ENCODE measurements around the gene RUFY2.

- no peak for TF ChIP-seq TAF1 (conservative IDR thresholded peaks at IDR 0.05)
- no peak for TF ChIP-seq CTCF (IDR thresholded peaks at IDR 0.05; ENCODE audit: low read depth, low read length, missing input control)
- TF ChIP-seq RAD21 (IDR thresholded peaks at IDR 0.05) = no peak
These were observed 104.2 kb downstream of the RUFY2 start for GRCh38 chr10:68302871-68303270.

Data from liver (tissue), 3 donors.